Colonic mucosa (tissue), 4 donors: ENCODE data around the gene NFE2L1. TPM values are rescaled to one million over a fixed set of nuclear protein-coding genes. Genes with fewer than 3 reads are reported as not detected.
"Not testable (repeated sequence)": the region's sequence is repeated elsewhere in the genome, so short reads cannot be mapped to it uniquely, and the experiment has no call there.

Source experiments
- DNase-seq: peaks from one replicate; pipeline ENCODE4 v3.0.0-alpha.2; 2020
- H3K27ac ChIP-seq: fragments of 200-600 bp; one replicate; pipeline ENCODE4 v1.8.0; 2021
- H3K27me3 ChIP-seq: fragments of 200-600 bp; one replicate; pipeline ENCODE4 v1.8.0; 2021
- H3K36me3 ChIP-seq: fragments of 200-600 bp; one replicate; pipeline ENCODE4 v1.8.0; 2021
- H3K4me1 ChIP-seq: fragments of 200-600 bp; one replicate; pipeline ENCODE4 v1.8.0; 2021; ENCODE audit warnings: mild to moderate bottlenecking
- H3K4me3 ChIP-seq: fragments of 200-600 bp; one replicate; pipeline ENCODE4 v1.8.0; 2021
- H3K9ac ChIP-seq, 2 donors: one replicate each; pipeline ENCODE4 v1.7.0; 2013; ENCODE audit warnings: control low read depth in 2 of 2, low read depth in 2 of 2, low read length in 2 of 2
- H3K9me3 ChIP-seq: fragments of 200-600 bp; one replicate; pipeline ENCODE4 v1.8.0; 2021
- intact Hi-C: fragments of 100-400 bp; cut with DNase I; formaldehyde crosslinking; loops from one replicate; pipeline ENCODE4 v1.14.1; 2022
- total RNA-seq, 2 donors: library from RNA; stranded (reverse); fragmentation: NEBNext Ultra II Directional in 1 of 2; extraction: Animal tissue kit (Norgen Biotek cat#: 25700) in 1 of 2; gene quantifications; one replicate each; pipeline ENCODE4 v1.2.1, GENCODE V29; 2021
- TF ChIP-seq, protein P1 (sequence below): fragments of 200-600 bp; IDR thresholded peaks from one replicate; pipeline ENCODE4 v1.8.0; 2022; ENCODE audit warnings: antibody characterized with exemption, mild to moderate bottlenecking
- donor health status: healthy.
- donor health status: DM: no; HTN: no; CAD: no.
- donor health status: DM: no; HTN: no; CAD: no.

NFE2L1 gene
- total RNA-seq, 2 donors from 2014 or later = 158 to 264 TPM

DNA sequence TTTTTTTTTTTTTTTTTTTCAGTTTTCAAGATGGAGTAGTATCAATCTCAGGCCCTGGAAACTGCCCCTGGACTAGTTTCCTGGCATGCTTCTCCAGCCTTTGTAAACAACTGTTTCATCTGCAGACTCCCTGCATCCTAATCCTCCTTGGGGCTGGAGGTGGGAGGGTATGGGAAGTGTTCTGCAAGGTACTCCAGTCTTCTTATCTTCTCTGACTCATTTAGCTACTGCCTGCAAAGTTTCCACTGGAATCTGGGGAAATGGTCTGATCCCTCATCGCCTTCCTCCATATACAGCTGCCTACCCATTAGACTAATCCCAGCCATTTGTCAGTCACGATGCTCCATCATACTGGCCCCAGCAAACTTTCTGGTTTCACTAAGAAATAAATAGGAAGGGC lies 32.0 kb upstream of the NFE2L1 start:
- Histone ChIP-seq H3K4me3 (no peak overlapping the region), H3K9ac (no peak overlapping the region), H3K4me1 (peaks cover 5% of the 10 kb centered on the region), H3K27me3 (peaks cover 11% of the 10 kb centered on the region), H3K27ac (no peak overlapping the region), H3K9me3 (no peaks in the 10 kb centered on the region), H3K36me3 (no peaks in the 10 kb centered on the region)
- TF ChIP-seq, protein P1, sequence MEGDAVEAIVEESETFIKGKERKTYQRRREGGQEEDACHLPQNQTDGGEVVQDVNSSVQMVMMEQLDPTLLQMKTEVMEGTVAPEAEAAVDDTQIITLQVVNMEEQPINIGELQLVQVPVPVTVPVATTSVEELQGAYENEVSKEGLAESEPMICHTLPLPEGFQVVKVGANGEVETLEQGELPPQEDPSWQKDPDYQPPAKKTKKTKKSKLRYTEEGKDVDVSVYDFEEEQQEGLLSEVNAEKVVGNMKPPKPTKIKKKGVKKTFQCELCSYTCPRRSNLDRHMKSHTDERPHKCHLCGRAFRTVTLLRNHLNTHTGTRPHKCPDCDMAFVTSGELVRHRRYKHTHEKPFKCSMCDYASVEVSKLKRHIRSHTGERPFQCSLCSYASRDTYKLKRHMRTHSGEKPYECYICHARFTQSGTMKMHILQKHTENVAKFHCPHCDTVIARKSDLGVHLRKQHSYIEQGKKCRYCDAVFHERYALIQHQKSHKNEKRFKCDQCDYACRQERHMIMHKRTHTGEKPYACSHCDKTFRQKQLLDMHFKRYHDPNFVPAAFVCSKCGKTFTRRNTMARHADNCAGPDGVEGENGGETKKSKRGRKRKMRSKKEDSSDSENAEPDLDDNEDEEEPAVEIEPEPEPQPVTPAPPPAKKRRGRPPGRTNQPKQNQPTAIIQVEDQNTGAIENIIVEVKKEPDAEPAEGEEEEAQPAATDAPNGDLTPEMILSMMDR = no peak
- DNase-seq = no peak
- intact Hi-C loops = loop anchor here (2.0 kb wide), 1 partner anchor 37 kb away; no protein-coding TSS in a partner anchor

DNA sequence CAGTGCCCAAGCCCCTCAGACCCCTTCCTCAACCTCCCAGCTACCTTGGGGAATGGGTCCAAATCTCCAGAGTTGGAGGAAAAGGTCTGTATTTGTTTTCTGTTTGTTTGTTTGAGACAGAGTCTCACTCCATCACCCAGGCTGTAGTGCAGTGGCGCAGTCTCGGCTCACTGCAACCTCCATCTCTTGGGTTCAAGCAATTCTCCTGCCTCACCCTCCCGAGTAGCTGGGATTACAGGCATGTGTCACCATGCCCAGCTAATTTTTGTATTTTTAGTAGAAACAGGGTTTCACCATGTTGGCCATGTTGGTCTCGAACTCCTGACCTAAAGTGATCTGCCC lies 30.4 kb upstream of the NFE2L1 start:
- intact Hi-C loops = loop anchor here (2.0 kb wide), 1 partner anchor 39 kb away; no protein-coding TSS in a partner anchor
- not testable (repeated sequence) for H3K4me3 ChIP-seq, H3K9ac ChIP-seq, H3K27me3 ChIP-seq, H3K4me1 ChIP-seq, H3K36me3 ChIP-seq, DNase-seq, H3K9me3 ChIP-seq, H3K27ac ChIP-seq

DNA sequence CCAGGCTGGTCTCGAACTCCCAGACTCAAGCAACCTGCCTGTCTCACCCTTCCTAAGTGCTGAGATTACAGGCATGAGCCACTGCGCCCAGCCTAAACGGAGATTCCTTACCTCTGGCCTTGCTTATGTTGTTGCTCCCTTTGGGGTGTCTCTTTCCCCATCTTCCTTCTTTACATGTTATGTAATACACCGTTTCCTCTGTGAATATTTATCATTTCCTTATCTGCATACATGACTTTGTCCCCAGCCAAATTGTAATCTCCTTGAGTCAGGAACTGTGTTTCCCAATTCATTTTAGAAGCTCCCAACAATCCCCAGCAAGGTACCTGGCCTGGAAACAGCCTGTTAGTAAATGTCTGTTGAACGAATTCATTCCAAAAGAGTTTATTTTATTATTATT lies 26.2 kb upstream of the NFE2L1 start:
- Histone ChIP-seq H3K36me3 (no peaks in the 10 kb centered on the region), H3K9me3 (no peaks in the 10 kb centered on the region), H3K27ac (no peak overlapping the region), H3K27me3 (no peaks in the 10 kb centered on the region), H3K4me3 (no peak overlapping the region), H3K9ac (no peak overlapping the region), H3K4me1 (peaks cover 12% of the 10 kb centered on the region)
- TF ChIP-seq, protein P1 = no peak
- no peak for DNase-seq
- intact Hi-C loops = no loop called here

DNA sequence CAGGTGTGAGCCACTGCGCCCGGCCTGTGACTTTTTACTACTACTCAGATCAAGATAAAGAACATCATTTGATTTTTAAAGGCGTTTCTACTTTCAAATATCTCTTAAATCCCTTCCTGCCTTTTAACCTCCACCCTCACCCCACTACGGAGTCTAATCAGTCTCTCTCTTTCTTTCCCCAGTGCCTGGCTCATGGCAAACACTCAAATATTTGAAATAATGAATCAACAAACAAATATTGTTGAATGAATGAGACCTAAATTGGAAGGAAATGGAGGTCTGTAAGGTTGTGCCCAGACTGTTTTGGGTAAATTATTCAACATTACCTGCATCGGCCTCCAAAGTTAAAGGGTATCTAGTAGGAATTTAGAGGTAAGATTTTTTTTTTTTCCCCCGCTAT lies 25.3 kb upstream of the NFE2L1 start:
- H3K36me3 ChIP-seq = no peaks in the 10 kb centered on the region
- H3K27ac ChIP-seq = no peak overlapping the region
- H3K9ac ChIP-seq = no peak overlapping the region
- H3K9me3 ChIP-seq = no peaks in the 10 kb centered on the region
- no peak for DNase-seq
- H3K4me1 ChIP-seq = peaks cover 12% of the 10 kb centered on the region
- TF ChIP-seq, protein P1 = no peak
- no peak overlapping the region for H3K4me3 ChIP-seq
- H3K27me3 ChIP-seq = no peaks in the 10 kb centered on the region
- intact Hi-C loops = no loop called here

DNA sequence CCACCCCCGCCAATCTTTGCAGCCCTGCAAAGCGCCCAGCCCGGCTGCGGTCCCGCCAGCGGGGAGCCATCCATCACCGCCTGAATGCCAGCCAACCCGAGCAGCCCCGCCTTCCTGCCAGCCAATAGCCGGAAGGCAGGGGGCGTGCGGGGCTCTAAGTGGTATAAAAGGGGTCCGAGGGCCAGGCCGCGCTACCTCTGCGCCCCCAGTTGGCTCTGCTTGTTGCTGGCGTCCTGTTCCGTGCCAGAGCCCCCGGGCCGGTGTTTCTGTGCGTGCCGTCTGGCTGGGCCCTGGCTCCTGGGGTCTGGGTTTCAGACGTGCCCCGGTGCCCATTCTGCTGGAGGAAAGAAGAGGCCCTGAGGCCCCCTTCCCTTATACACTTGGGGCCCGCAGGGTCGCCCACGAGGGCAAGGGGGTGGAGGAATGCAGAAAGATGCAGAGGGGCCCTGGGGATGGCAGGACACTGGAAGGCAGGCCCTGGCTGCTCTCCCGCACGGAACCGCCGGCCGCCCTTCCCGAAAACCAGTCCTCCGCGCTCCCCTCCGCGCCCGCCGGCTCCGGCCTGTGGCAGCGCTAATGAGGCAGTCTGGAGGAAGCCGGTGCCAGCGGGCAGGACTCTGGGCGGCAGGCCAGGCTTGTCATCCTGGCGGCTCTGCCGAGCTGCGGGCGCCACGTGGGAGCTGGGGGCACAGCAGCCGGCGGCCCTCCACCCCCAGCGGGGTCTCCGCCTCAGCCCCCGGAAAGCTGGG lies 24.6 kb upstream of the NFE2L1 start:
- Histone ChIP-seq H3K4me1 (peaks cover 12% of the 10 kb centered on the region), H3K36me3 (no peaks in the 10 kb centered on the region), H3K27me3 (no peaks in the 10 kb centered on the region), H3K9me3 (no peaks in the 10 kb centered on the region), H3K9ac (peak overlapping the region; percentile 35 to 47), H3K27ac (peak overlapping the region; percentile 51), H3K4me3 (peak overlapping the region; percentile 41)
- TF ChIP-seq, protein P1 = no peak
- DNase-seq = peak; percentile 86
- intact Hi-C loops = no loop called here
